Trophoblast cell (in vitro differentiated cells and primary cell): ENCODE data around the gene ITPR1.
A peak's percentile ranks its signal among the peaks of the same experiment; 100 is the strongest.

Source experiments
- DNase-seq, 2 donors: peaks; one replicate each; pipeline ENCODE4 v3.0.0-alpha.2; 2016
- H2AFZ ChIP-seq: 2 replicates; pipeline ENCODE4 v1.6.1; 2013; ENCODE audit warnings: low read length, moderate library complexity, mild to moderate bottlenecking; ENCODE audit not compliant: insufficient read depth, poor library complexity
- H2AK5ac ChIP-seq: 2 replicates; pipeline ENCODE4 v1.6.1; 2013; ENCODE audit warnings: mild to moderate bottlenecking, low read length
- H2BK120ac ChIP-seq: 2 replicates; pipeline ENCODE4 v1.6.1; 2013; ENCODE audit warnings: low read length, mild to moderate bottlenecking, moderate library complexity; ENCODE audit not compliant: insufficient read depth, poor library complexity
- H2BK12ac ChIP-seq: 2 replicates; pipeline ENCODE4 v1.6.1; 2013; ENCODE audit warnings: mild to moderate bottlenecking, low read length, moderate library complexity
- H2BK5ac ChIP-seq: 2 replicates; pipeline ENCODE4 v1.6.1; 2013; ENCODE audit warnings: low read length, low read depth, moderate library complexity, mild to moderate bottlenecking; ENCODE audit not compliant: poor library complexity
- H3K14ac ChIP-seq: 2 replicates; pipeline ENCODE4 v1.6.1; 2013; ENCODE audit warnings: mild to moderate bottlenecking, low read length
- H3K18ac ChIP-seq: 2 replicates; pipeline ENCODE4 v1.6.1; 2013; ENCODE audit warnings: mild to moderate bottlenecking, low read length
- H3K23ac ChIP-seq: 2 replicates; pipeline ENCODE4 v1.6.1; 2013; ENCODE audit warnings: low read length
- H3K27ac ChIP-seq: 2 replicates; pipeline ENCODE4 v1.5.1; 2013; ENCODE audit warnings: low read depth, mild to moderate bottlenecking, inconsistent platforms, low read length, moderate library complexity
- H3K27me3 ChIP-seq: 2 replicates; pipeline ENCODE4 v1.6.1; 2013; ENCODE audit warnings: inconsistent platforms, mild to moderate bottlenecking, low read length, moderate library complexity; ENCODE audit not compliant: insufficient read depth
- H3K36me3 ChIP-seq, 2 experiments: 1 replicate in 1 of 2; 2 replicates in 1 of 2; pipeline ENCODE4 v1.6.1; 2013; ENCODE audit warnings: low read length in 2 of 2, mild to moderate bottlenecking in 2 of 2, moderate library complexity in 1 of 2; ENCODE audit not compliant: insufficient read depth in 2 of 2, control insufficient read depth in 1 of 2
- H3K4ac ChIP-seq: 2 replicates; pipeline ENCODE4 v1.6.1; 2013; ENCODE audit warnings: low read depth, mild to moderate bottlenecking, low read length, moderate library complexity
- H3K4me1 ChIP-seq, 2 experiments: 1 replicate in 1 of 2; 2 replicates in 1 of 2; pipeline ENCODE4 v1.6.1; 2013; ENCODE audit warnings: low read length in 2 of 2, mild to moderate bottlenecking in 2 of 2, moderate library complexity in 1 of 2; ENCODE audit not compliant: insufficient read depth in 2 of 2, control insufficient read depth in 1 of 2
- H3K4me2 ChIP-seq: 2 replicates; pipeline ENCODE4 v1.6.1; 2013; ENCODE audit warnings: inconsistent platforms, mild to moderate bottlenecking, low read length, moderate library complexity
- H3K4me3 ChIP-seq: 2 replicates; pipeline ENCODE4 v1.5.1; 2013; ENCODE audit warnings: mild to moderate bottlenecking, low read depth, low read length, inconsistent platforms
- H3K79me1 ChIP-seq: one replicate; pipeline ENCODE4 v1.6.1; 2013; ENCODE audit warnings: low read length
- H3K79me2 ChIP-seq: 2 replicates; pipeline ENCODE4 v1.6.1; 2013; ENCODE audit warnings: low read length, mild to moderate bottlenecking; ENCODE audit not compliant: control insufficient read depth, insufficient read depth, poor library complexity
- H3K9ac ChIP-seq: 2 replicates; pipeline ENCODE4 v1.6.1; 2013; ENCODE audit warnings: mild to moderate bottlenecking, low read length
- H3K9me3 ChIP-seq: 2 replicates; pipeline ENCODE4 v1.6.1; 2013; ENCODE audit warnings: low read depth, mild to moderate bottlenecking, control low read depth, inconsistent platforms, low read length; ENCODE audit not compliant: insufficient read depth
- H4K12ac ChIP-seq: 2 replicates; pipeline ENCODE4 v1.6.1; 2013; ENCODE audit warnings: low read depth, mild to moderate bottlenecking, low read length, moderate library complexity
- H4K8ac ChIP-seq: 2 replicates; pipeline ENCODE4 v1.6.1; 2013; ENCODE audit warnings: low read depth, mild to moderate bottlenecking, low read length, moderate library complexity
- H4K91ac ChIP-seq: one replicate; pipeline ENCODE4 v1.6.1; 2013; ENCODE audit warnings: low read depth, mild to moderate bottlenecking, low read length, moderate library complexity
- WGBS: extraction: QIAGEN DNeasy Blood & Tissue Kit; methylation state at CpG from one replicate; pipeline ENCODE4 v1.1.7; 2013; ENCODE audit warnings: missing lambda C conversion rate; ENCODE audit not compliant: insufficient read length, insufficient coverage; ENCODE audit errors: extremely low coverage; 5-methylcytosine and 5-hydroxymethylcytosine counted together

ITPR1 gene

GRCh38 chr3:4823385-4823784 is 330.2 kb downstream of the ITPR1 start:
- Histone ChIP-seq H3K79me1 (peaks cover 54% of the 10 kb centered on the region), H3K27ac (no peak overlapping the region), H4K12ac (no peak overlapping the region), H2AK5ac (no peak overlapping the region), H4K8ac (no peak overlapping the region), H2BK12ac (no peak overlapping the region), H3K4ac (no peak overlapping the region), H3K23ac (no peak overlapping the region), H3K79me2 (peaks cover 9% of the 10 kb centered on the region), H3K18ac (no peak overlapping the region), H2BK120ac (no peak overlapping the region), H3K9me3 (no peaks in the 10 kb centered on the region), H3K14ac (no peak overlapping the region), H3K27me3 (no peaks in the 10 kb centered on the region), H3K4me2 (no peak overlapping the region), H3K36me3 (peaks cover 0 to 4% of the 10 kb centered on the region in 2 experiments), H3K9ac (no peak overlapping the region), H2AFZ (no peak overlapping the region), H2BK5ac (no peak overlapping the region), H3K4me3 (no peak overlapping the region), H3K4me1 (peaks cover 35 to 46% of the 10 kb centered on the region in 2 experiments), H4K91ac (no peak overlapping the region)
- no CpG with 5 or more reads among the region's 1 CpG for WGBS
- DNase-seq: no peak

GRCh38 chr3:4823986-4824925 is 331.1 kb downstream of the ITPR1 start:
- peak overlapping the region; percentile 1 for H3K4me2 ChIP-seq
- H2BK5ac ChIP-seq: peak overlapping the region; percentile 24
- H3K4me3 ChIP-seq: no peak overlapping the region
- peak overlapping the region; percentile 92 for H2BK12ac ChIP-seq
- H3K79me2 ChIP-seq: peaks cover 9% of the 10 kb centered on the region
- peaks cover 36 to 47% of the 10 kb centered on the region in 2 experiments for H3K4me1 ChIP-seq
- H3K27me3 ChIP-seq: no peaks in the 10 kb centered on the region
- H3K18ac ChIP-seq: peak overlapping the region; percentile 47
- H4K91ac ChIP-seq: peak overlapping the region; percentile 90
- H2BK120ac ChIP-seq: peak overlapping the region; percentile 71
- WGBS: no CpG with 5 or more reads among the region's 26 CpGs
- H3K36me3 ChIP-seq: no peaks in the 10 kb centered on the region
- no peaks in the 10 kb centered on the region for H3K9me3 ChIP-seq
- H2AK5ac ChIP-seq: peak overlapping the region; percentile 83
- H2AFZ ChIP-seq: peak overlapping the region; percentile 23
- no peak overlapping the region for H3K23ac ChIP-seq
- peak overlapping the region; percentile 24 for H4K8ac ChIP-seq
- peak overlapping the region; percentile 53 for H3K4ac ChIP-seq
- H3K27ac ChIP-seq: peak overlapping the region; percentile 76
- H3K14ac ChIP-seq: peak overlapping the region; percentile 61
- DNase-seq: no peak
- H3K9ac ChIP-seq: no peak overlapping the region
- H3K79me1 ChIP-seq: peaks cover 48% of the 10 kb centered on the region
- H4K12ac ChIP-seq: no peak overlapping the region

- WGBS: no CpG with 5 or more reads among the region's 3 CpGs
Observed at GRCh38 chr3:4824926-4825325, 331.8 kb downstream of the ITPR1 start.

GRCh38 chr3:4825436-4826236 is 332.5 kb downstream of the ITPR1 start:
- no peaks in the 10 kb centered on the region for H3K36me3 ChIP-seq
- peak overlapping the region; percentile 52 for H3K14ac ChIP-seq
- H2BK120ac ChIP-seq: peak overlapping the region; percentile 73
- no peak overlapping the region for H2AK5ac ChIP-seq
- H3K9ac ChIP-seq: no peak overlapping the region
- H3K4me3 ChIP-seq: no peak overlapping the region
- no peak for DNase-seq
- H4K91ac ChIP-seq: peak overlapping the region; percentile 92
- H3K79me2 ChIP-seq: peaks cover 11% of the 10 kb centered on the region
- no peaks in the 10 kb centered on the region for H3K27me3 ChIP-seq
- WGBS: no CpG with 5 or more reads among the region's 12 CpGs
- peak overlapping the region; percentile 59 for H2BK5ac ChIP-seq
- peaks cover 39 to 48% of the 10 kb centered on the region in 2 experiments for H3K4me1 ChIP-seq
- H3K23ac ChIP-seq: no peak overlapping the region
- H4K8ac ChIP-seq: peak overlapping the region; percentile 30
- no peak overlapping the region for H4K12ac ChIP-seq
- peak overlapping the region; percentile 37 for H3K18ac ChIP-seq
- peak overlapping the region; percentile 76 for H3K27ac ChIP-seq
- no peaks in the 10 kb centered on the region for H3K9me3 ChIP-seq
- H2BK12ac ChIP-seq: peak overlapping the region; percentile 72
- H3K4ac ChIP-seq: no peak overlapping the region
- H3K79me1 ChIP-seq: peaks cover 47% of the 10 kb centered on the region
- H3K4me2 ChIP-seq: peak overlapping the region; percentile 1
- no peak overlapping the region for H2AFZ ChIP-seq

More at GRCh38 chr3:4824926-4825325, 331.8 kb downstream of the ITPR1 start:
- Histone ChIP-seq H3K27me3 (no peaks in the 10 kb centered on the region), H3K14ac (no peak overlapping the region), H3K23ac (no peak overlapping the region), H2AK5ac (no peak overlapping the region), H2BK120ac (peak overlapping the region; percentile 40), H3K27ac (peak overlapping the region; percentile 76), H3K4me1 (peaks cover 36 to 47% of the 10 kb centered on the region in 2 experiments), H3K79me2 (peaks cover 9% of the 10 kb centered on the region), H3K4me2 (peak overlapping the region; percentile 1), H4K8ac (no peak overlapping the region), H4K12ac (no peak overlapping the region), H4K91ac (peak overlapping the region; percentile 90), H3K79me1 (peaks cover 47% of the 10 kb centered on the region), H3K18ac (no peak overlapping the region), H3K9me3 (no peaks in the 10 kb centered on the region), H2BK12ac (peak overlapping the region; percentile 34), H3K4me3 (no peak overlapping the region), H3K4ac (no peak overlapping the region), H2BK5ac (peak overlapping the region; percentile 44), H3K36me3 (no peaks in the 10 kb centered on the region), H2AFZ (no peak overlapping the region), H3K9ac (no peak overlapping the region)
- DNase-seq: peak in 1 of 2 donors; percentile 37
